ENCODE data around the gene HES3. TPM values are rescaled to one million over a fixed set of nuclear protein-coding genes. Genes with fewer than 3 reads are reported as not detected.
A peak's percentile ranks its signal among the peaks of the same experiment; 100 is the strongest.

The HES3 gene
- polyA plus RNA-seq, 1 experiment, result not detected

DNA sequence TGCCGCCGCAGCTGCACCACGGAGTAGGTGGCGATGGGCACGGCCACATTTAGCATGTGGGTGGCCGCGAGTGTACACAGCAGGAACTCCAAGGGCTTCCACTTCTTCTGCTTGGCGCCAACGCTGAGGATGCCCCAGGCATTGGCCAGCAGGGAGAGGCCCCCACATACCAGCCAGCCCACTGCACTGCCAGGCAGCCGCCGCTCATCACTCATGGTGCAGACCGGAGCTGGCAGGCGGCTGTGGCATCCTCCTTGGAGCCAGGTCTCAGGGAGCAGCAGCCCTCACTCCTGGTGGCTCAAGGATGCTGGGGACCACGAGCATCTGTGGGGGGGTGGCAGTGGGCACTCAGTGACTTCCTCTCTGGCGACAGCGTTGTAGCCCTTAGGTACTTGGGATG, 10.7 kb downstream of the HES3 start:
- Histone ChIP-seq H3K4me3 (ENCODE audit: low read depth, low read length) (no peak overlapping the region), H3K36me3 (ENCODE audit: control insufficient read depth, insufficient read depth, low read length) (no peaks in the 10 kb centered on the region; the same call in 1 of the 2 replicates), H3K27me3 (ENCODE audit: control insufficient read depth, insufficient read depth, low read length) (no peaks in the 10 kb centered on the region)
- POLR2A ChIA-PET, result no interaction called here
- TF ChIP-seq, protein P1, sequence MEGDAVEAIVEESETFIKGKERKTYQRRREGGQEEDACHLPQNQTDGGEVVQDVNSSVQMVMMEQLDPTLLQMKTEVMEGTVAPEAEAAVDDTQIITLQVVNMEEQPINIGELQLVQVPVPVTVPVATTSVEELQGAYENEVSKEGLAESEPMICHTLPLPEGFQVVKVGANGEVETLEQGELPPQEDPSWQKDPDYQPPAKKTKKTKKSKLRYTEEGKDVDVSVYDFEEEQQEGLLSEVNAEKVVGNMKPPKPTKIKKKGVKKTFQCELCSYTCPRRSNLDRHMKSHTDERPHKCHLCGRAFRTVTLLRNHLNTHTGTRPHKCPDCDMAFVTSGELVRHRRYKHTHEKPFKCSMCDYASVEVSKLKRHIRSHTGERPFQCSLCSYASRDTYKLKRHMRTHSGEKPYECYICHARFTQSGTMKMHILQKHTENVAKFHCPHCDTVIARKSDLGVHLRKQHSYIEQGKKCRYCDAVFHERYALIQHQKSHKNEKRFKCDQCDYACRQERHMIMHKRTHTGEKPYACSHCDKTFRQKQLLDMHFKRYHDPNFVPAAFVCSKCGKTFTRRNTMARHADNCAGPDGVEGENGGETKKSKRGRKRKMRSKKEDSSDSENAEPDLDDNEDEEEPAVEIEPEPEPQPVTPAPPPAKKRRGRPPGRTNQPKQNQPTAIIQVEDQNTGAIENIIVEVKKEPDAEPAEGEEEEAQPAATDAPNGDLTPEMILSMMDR (IDR thresholded peaks at IDR 0.05; ENCODE audit: insufficient read depth, low read depth, low read length), result no peak
- CTCF ChIA-PET, result interaction anchor here (1.0 kb wide), 1 partner anchor 150 kb away, joined by 3 read pairs; no protein-coding TSS in a partner anchor
- DNase-seq (ENCODE audit: low read depth), result no peak

DNA sequence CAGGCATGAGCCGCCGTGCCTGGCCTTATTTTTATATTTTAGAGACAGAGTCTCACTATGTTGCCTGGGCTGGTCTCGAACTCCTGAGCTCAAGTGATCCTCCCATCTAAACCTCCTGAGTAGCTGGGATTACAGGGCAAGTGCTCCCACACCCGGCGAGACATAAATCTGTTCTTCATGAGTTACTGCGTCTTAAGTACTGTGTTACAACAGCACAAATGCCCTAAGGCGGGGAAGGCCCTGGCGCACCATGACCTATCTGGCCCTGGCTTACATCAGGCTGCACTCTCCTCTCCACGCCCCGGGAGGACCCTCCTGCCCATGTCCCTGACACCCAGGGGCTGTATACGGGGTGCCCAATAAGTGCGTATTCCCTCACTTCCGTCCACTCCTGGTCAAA, 12.7 kb downstream of the HES3 start:
- CTCF ChIA-PET, result interaction anchor here (0.9 to 1.8 kb wide), 3 partner anchors 10 to 181 kb away, joined by 3 to 10 read pairs (median 5); no protein-coding TSS in a partner anchor
- DNase-seq (ENCODE audit: low read depth), result no peak
- Histone ChIP-seq H3K36me3 (ENCODE audit: control insufficient read depth, insufficient read depth, low read length) (no peaks in the 10 kb centered on the region), H3K4me3 (ENCODE audit: low read depth, low read length) (no peak overlapping the region), H3K27me3 (ENCODE audit: control insufficient read depth, insufficient read depth, low read length) (no peaks in the 10 kb centered on the region)
- TF ChIP-seq, protein P1 (IDR thresholded peaks at IDR 0.05; ENCODE audit: insufficient read depth, low read depth, low read length), result no peak
- POLR2A ChIA-PET, result no interaction called here

DNA sequence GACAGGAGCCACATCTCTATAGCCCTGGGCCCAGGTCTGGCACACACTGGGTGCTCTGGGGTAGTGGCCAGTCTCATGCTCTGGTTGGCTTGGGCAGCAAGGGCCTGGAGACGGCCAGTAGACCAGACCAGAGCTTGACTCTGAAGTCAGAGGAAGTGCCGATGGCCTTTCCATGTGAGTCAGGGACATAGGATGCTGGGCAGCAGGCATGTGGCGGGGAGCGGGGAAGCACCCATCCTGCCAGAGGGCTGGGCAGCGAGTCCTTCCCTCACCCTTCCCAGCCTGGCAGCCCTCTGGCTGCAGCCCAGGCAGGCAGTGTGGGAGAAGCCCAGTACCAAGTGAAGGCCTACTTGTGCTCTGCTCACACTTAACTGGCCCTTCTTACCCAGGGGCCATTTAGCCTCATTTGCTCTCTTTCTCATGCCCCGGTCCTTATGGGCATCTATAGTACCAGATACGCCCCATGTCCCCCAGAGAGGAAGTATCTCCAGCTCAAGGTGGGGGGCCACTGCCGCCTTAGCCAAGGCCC, 13.6 kb downstream of the HES3 start:
- POLR2A ChIA-PET, result no interaction called here
- CTCF ChIA-PET, result interaction anchor here (1.2 to 2.1 kb wide), 2 partner anchors 11 to 229 kb away, joined by 3 to 10 read pairs; no protein-coding TSS in a partner anchor

DNA sequence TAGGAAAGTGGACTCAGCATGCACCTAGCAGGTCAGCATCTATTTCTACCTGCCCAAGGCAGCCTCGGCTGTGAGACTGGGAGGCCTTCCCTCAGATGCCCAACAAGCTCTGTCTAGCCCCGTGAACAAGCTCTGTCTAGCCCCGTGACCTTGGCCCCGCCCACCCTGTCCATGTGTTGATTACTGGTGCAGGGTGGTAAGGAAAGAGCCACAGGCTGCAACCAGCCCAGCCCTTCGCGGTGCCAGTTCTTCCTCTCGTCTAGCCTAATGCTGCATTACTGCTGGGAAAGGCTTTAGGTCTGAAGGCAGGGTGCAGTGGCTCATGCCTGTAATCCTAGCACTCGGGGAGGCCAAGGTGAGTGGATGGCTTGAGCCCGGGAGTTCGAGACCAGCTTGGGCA, 14.7 kb downstream of the HES3 start:
- TF ChIP-seq, protein P1 (IDR thresholded peaks at IDR 0.05; ENCODE audit: insufficient read depth, low read depth, low read length), result no peak
- ChIA-PET POLR2A (no interaction called here), CTCF (interaction anchor here (0.7 to 2.1 kb wide), 5 partner anchors 12 to 228 kb away, joined by 3 to 10 read pairs (median 3); no protein-coding TSS in a partner anchor)
- Histone ChIP-seq H3K36me3 (ENCODE audit: control insufficient read depth, insufficient read depth, low read length) (no peaks in the 10 kb centered on the region), H3K27me3 (ENCODE audit: control insufficient read depth, insufficient read depth, low read length) (no peaks in the 10 kb centered on the region), H3K4me3 (ENCODE audit: low read depth, low read length) (no peak overlapping the region)
- DNase-seq (ENCODE audit: low read depth), result no peak

More for the DNA sequence above, 13.6 kb downstream of the HES3 start:
- no peak for DNase-seq (ENCODE audit: low read depth)
- Histone ChIP-seq H3K4me3 (ENCODE audit: low read depth, low read length) (no peak overlapping the region), H3K36me3 (ENCODE audit: control insufficient read depth, insufficient read depth, low read length) (no peaks in the 10 kb centered on the region), H3K27me3 (ENCODE audit: control insufficient read depth, insufficient read depth, low read length) (no peaks in the 10 kb centered on the region)
- TF ChIP-seq, protein P1 (IDR thresholded peaks at IDR 0.05; ENCODE audit: insufficient read depth, low read depth, low read length), result no peak

DNA sequence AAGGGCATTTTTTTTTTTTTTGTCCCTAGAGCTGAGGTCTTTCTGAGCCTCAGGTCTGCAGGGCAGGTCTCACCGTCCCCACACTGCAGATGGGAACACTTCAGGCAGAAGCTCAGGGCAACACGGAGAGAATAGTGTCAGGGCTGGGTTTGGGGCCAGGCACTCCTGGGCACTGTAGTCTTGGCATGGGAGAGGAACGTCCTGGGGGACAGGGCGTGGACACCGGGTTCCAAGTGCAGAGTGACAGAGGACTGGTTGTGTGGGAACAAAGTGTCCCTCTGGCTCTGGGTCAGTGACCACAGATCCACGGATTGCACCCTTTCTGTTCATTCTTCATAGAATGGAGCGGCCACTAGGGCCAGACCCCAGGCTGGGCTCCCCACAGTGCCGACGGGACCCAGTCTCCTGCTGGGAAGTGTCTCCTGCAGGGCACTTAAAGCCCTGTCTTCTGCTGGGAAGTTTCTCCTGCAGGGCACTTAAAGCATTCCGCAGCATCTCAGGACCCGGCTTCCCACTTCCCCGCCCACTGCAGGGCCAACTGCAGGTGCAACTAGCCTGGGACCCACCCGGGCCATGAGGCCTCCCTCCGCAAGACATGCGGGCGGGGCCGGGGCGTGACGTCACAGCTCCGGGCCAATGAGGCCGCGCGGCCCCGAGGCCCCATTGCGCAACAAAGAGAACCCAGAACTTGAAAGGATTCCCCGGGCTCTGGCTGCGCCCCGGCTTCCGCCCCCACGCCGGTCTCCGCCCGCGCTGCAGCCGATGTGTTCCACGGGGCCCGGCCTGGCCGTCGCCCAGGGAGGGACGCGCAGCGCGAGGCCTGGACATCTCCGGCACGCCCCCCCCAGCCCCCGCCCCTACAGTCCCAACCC, 15.7 kb downstream of the HES3 start:
- no peaks in the 10 kb centered on the region for H3K27me3 ChIP-seq (ENCODE audit: control insufficient read depth, insufficient read depth, low read length)
- TF ChIP-seq, protein P1 (IDR thresholded peaks at IDR 0.05; ENCODE audit: insufficient read depth, low read depth, low read length), result no peak
- DNase-seq (ENCODE audit: low read depth), result no peak
- peak overlapping the region; percentile 75 for H3K4me3 ChIP-seq (ENCODE audit: low read depth, low read length)
- POLR2A ChIA-PET, result interaction anchor here (0.7 kb wide), 1 partner anchor 77 kb away, joined by 4 read pairs; no protein-coding TSS in a partner anchor
- H3K36me3 ChIP-seq (ENCODE audit: control insufficient read depth, insufficient read depth, low read length), result no peaks in the 10 kb centered on the region
- CTCF ChIA-PET, result interaction anchor here (0.6 to 1.9 kb wide), 7 partner anchors 9 to 88 kb away, joined by 3 to 5 read pairs (median 3); no protein-coding TSS in a partner anchor
